Measurements from ENCODE around the gene SH3RF1. TPM values are rescaled to one million over a fixed set of nuclear protein-coding genes. Genes with fewer than 3 reads are reported as not detected.

SH3RF1 gene
- total and polyA plus RNA-seq, 4 donors = 5.3 to 33.1 (median 16.3) TPM

DNA sequence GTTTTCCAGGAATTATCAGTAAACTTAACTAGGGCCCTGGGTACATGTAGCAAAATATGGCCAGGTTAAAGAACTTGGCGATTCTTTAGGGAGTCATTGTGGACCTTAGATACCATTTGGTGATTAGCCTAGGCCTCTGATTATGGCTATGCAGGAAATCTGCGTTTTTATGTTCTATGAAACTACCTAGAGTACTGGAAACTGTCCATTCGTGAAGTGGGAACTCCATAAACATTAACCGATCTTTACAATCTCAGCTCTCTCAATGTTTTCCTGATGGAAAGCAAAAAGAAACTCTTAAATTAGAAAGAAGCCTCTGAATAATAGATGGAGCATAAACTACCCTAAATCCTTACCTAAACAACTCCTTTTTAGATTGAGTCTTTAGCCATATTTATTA is 121.9 kb downstream of the SH3RF1 start:
- TF ChIP-seq CTCF (IDR thresholded peaks at IDR 0.05; ENCODE audit: control extremely low read depth, extremely low read depth) = no peak
- Histone ChIP-seq H3K36me3 (ENCODE audit: control insufficient read depth in 4 of 4, insufficient read depth in 4 of 4, low read length in 4 of 4) (peaks cover 3 to 13% (median 9%) of the 10 kb centered on the region in 4 donors), H3K9me3 (ENCODE audit: control insufficient read depth in 4 of 4, insufficient read depth in 3 of 4, low read length in 3 of 4) (peaks cover 0 to under 1% (median 0%) of the 10 kb centered on the region in 4 donors), H3K4me1 (ENCODE audit: control insufficient read depth in 5 of 5, insufficient read depth in 5 of 5, low read length in 5 of 5) (peaks cover 0 to 27% (median 2%) of the 10 kb centered on the region in 5 donors), H3K27ac (ENCODE audit: low read depth in 1 of 2, low read length in 1 of 2) (no peak overlapping the region), H3K9ac (ENCODE audit: insufficient read depth in 1 of 2, low read length in 2 of 2) (no peak overlapping the region), H3K4me3 (no peak overlapping the region), H3K27me3 (ENCODE audit: control insufficient read depth in 3 of 3, insufficient read depth in 3 of 3, low read length in 2 of 3) (no peaks in the 10 kb centered on the region)
- no peak for DNase-seq
- ATAC-seq (ENCODE audit: insufficient read depth, low FRiP score) = no peak
- WGBS, 2 donors = 58 to 76% methylated on average over 4 of the region's 4 CpGs

DNA sequence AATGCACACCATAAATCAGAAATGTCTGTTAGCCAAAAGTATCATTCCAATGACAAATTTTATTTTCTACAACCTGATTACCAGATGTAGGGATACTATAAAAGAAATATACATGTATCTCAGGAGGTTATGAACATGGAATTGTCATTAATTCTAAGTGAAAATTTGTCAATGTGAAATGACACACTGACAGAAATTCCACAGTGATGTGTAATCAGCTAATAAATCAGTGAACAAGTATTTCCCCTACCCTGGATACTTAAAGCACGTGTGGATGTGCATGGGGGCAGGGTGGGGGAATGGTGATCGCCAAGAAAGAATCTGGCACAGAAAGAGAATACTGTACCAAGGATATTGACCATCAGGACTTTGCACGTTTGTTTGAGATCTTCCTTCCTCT is 123.6 kb downstream of the SH3RF1 start:
- H3K4me1 ChIP-seq (ENCODE audit: control insufficient read depth in 5 of 5, insufficient read depth in 5 of 5, low read length in 5 of 5) = peaks cover 0 to 15% (median 2%) of the 10 kb centered on the region in 5 donors
- peaks cover 3 to 13% (median 6%) of the 10 kb centered on the region in 4 donors for H3K36me3 ChIP-seq (ENCODE audit: control insufficient read depth in 4 of 4, insufficient read depth in 4 of 4, low read length in 4 of 4)
- no peak overlapping the region for H3K9ac ChIP-seq (ENCODE audit: insufficient read depth in 1 of 2, low read length in 2 of 2)
- 54 to 64% methylated on average over 3 of the region's 3 CpGs for WGBS, 2 donors
- peaks cover 0 to 2% (median 0%) of the 10 kb centered on the region in 4 donors for H3K9me3 ChIP-seq (ENCODE audit: control insufficient read depth in 4 of 4, insufficient read depth in 3 of 4, low read length in 3 of 4)
- no peak overlapping the region for H3K4me3 ChIP-seq
- no peak for TF ChIP-seq CTCF (IDR thresholded peaks at IDR 0.05; ENCODE audit: control extremely low read depth, extremely low read depth)
- no peak for ATAC-seq (ENCODE audit: insufficient read depth, low FRiP score)
- no peak overlapping the region for H3K27ac ChIP-seq (ENCODE audit: low read depth in 1 of 2, low read length in 1 of 2)
- no peak for DNase-seq
- H3K27me3 ChIP-seq (ENCODE audit: control insufficient read depth in 3 of 3, insufficient read depth in 3 of 3, low read length in 2 of 3) = no peaks in the 10 kb centered on the region

- TF ChIP-seq CTCF (IDR thresholded peaks at IDR 0.05; ENCODE audit: control extremely low read depth, extremely low read depth) = no peak
- H3K27ac ChIP-seq (ENCODE audit: low read depth in 1 of 2, low read length in 1 of 2) = no peak overlapping the region
- H3K9me3 ChIP-seq (ENCODE audit: control insufficient read depth in 4 of 4, insufficient read depth in 3 of 4, low read length in 3 of 4) = peaks cover 0 to 2% (median 0%) of the 10 kb centered on the region in 4 donors
- no peak for DNase-seq
- peaks cover 0 to 2% (median 0%) of the 10 kb centered on the region in 5 donors for H3K4me1 ChIP-seq (ENCODE audit: control insufficient read depth in 5 of 5, insufficient read depth in 5 of 5, low read length in 5 of 5)
- no peak for ATAC-seq (ENCODE audit: insufficient read depth, low FRiP score)
- no peaks in the 10 kb centered on the region for H3K27me3 ChIP-seq (ENCODE audit: control insufficient read depth in 3 of 3, insufficient read depth in 3 of 3, low read length in 2 of 3)
- peaks cover 3 to 13% (median 3%) of the 10 kb centered on the region in 4 donors for H3K36me3 ChIP-seq (ENCODE audit: control insufficient read depth in 4 of 4, insufficient read depth in 4 of 4, low read length in 4 of 4)
- H3K4me3 ChIP-seq = no peak overlapping the region
- H3K9ac ChIP-seq (ENCODE audit: insufficient read depth in 1 of 2, low read length in 2 of 2) = no peak overlapping the region
Measured at GRCh38 chr4:169144061-169144600, 126.6 kb downstream of the SH3RF1 start.

DNA sequence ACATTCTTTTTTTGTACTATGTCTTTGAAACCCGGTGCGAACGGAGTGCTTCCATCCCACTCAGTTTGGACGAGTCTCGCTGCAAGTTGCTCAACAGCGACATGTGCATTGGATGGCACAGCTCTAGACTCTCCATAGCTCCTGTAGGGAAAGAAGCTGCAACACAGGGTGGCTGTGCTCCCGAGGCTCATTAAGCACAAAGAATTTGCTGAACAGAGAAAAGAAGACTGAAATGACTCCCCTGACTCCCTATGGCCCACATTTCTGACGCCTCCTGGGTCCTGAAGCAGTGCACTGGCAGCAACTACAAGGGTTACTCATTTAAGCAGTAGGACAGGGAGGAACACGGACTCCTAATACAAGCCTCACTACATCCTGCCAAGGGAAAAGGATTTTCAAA is 127.4 kb downstream of the SH3RF1 start:
- Histone ChIP-seq H3K4me1 (ENCODE audit: control insufficient read depth in 5 of 5, insufficient read depth in 5 of 5, low read length in 5 of 5) (peaks cover 0 to 2% (median 0%) of the 10 kb centered on the region in 5 donors), H3K27me3 (ENCODE audit: control insufficient read depth in 3 of 3, insufficient read depth in 3 of 3, low read length in 2 of 3) (no peaks in the 10 kb centered on the region), H3K9me3 (ENCODE audit: control insufficient read depth in 4 of 4, insufficient read depth in 3 of 4, low read length in 3 of 4) (peaks cover 0 to 2% (median 0%) of the 10 kb centered on the region in 4 donors), H3K4me3 (no peak overlapping the region), H3K9ac (ENCODE audit: insufficient read depth in 1 of 2, low read length in 2 of 2) (no peak overlapping the region), H3K27ac (ENCODE audit: low read depth in 1 of 2, low read length in 1 of 2) (no peak overlapping the region), H3K36me3 (ENCODE audit: control insufficient read depth in 4 of 4, insufficient read depth in 4 of 4, low read length in 4 of 4) (peaks cover 0 to 13% (median 1%) of the 10 kb centered on the region in 4 donors)
- 90% methylated on average over 9 of the region's 9 CpGs for WGBS, 2 donors
- no peak for TF ChIP-seq CTCF (IDR thresholded peaks at IDR 0.05; ENCODE audit: control extremely low read depth, extremely low read depth)
- DNase-seq (no peak), ATAC-seq (ENCODE audit: insufficient read depth, low FRiP score) (no peak)

Measured in lung (tissue), 12 donors.